ENCODE data around the gene SRL. TPM values are rescaled to one million over a fixed set of nuclear protein-coding genes. Genes with fewer than 3 reads are reported as not detected.

SRL gene
- total and polyA plus RNA-seq, 2 donors from 2014 or later, result 2.6 to 3.3 TPM

GRCh38 chr16:4206680-4207079, 35.2 kb downstream of the SRL start:
- no peaks in the 10 kb centered on the region for H3K27me3 ChIP-seq (ENCODE audit: control insufficient read depth, insufficient read depth, low read length)
- no peak overlapping the region for H3K9ac ChIP-seq (ENCODE audit: low read length in 3 of 3)
- no peak overlapping the region for H3K4me3 ChIP-seq (ENCODE audit: low read length in 3 of 3)
- no peak for DNase-seq
- no peak for TF ChIP-seq CTCF (IDR thresholded peaks at IDR 0.05; ENCODE audit: borderline replicate concordance, extremely low read depth, insufficient read depth)
- no peaks in the 10 kb centered on the region for H3K36me3 ChIP-seq (ENCODE audit: control insufficient read depth in 2 of 3, insufficient read depth in 3 of 3, low read length in 3 of 3)
- H3K9me3 ChIP-seq (ENCODE audit: control insufficient read depth in 2 of 3, insufficient read depth in 1 of 3, low read length in 3 of 3), result no peaks in the 10 kb centered on the region
- H3K27ac ChIP-seq (ENCODE audit: low read depth in 2 of 2, low read length in 2 of 2), result no peak overlapping the region
- peaks cover 0 to 5% (median 0%) of the 10 kb centered on the region in 3 donors for H3K4me1 ChIP-seq (ENCODE audit: control insufficient read depth in 2 of 3, insufficient read depth in 2 of 3, low read depth in 1 of 3, low read length in 3 of 3)
- intact Hi-C loops (cut with DNase I), result no loop called here
- FAIRE-seq, result no peak

GRCh38 chr16:4205971-4206370, 35.9 kb downstream of the SRL start:
- FAIRE-seq (no peak), DNase-seq (no peak)
- Histone ChIP-seq H3K9ac (ENCODE audit: low read length in 3 of 3) (no peak overlapping the region), H3K27me3 (ENCODE audit: control insufficient read depth, insufficient read depth, low read length) (no peaks in the 10 kb centered on the region), H3K4me3 (ENCODE audit: low read length in 3 of 3) (no peak overlapping the region), H3K36me3 (ENCODE audit: control insufficient read depth in 2 of 3, insufficient read depth in 3 of 3, low read length in 3 of 3) (no peaks in the 10 kb centered on the region), H3K9me3 (ENCODE audit: control insufficient read depth in 2 of 3, insufficient read depth in 1 of 3, low read length in 3 of 3) (no peaks in the 10 kb centered on the region), H3K4me1 (ENCODE audit: control insufficient read depth in 2 of 3, insufficient read depth in 2 of 3, low read depth in 1 of 3, low read length in 3 of 3) (peaks cover 0 to 5% (median 0%) of the 10 kb centered on the region in 3 donors), H3K27ac (ENCODE audit: low read depth in 2 of 2, low read length in 2 of 2) (no peak overlapping the region)
- intact Hi-C loops (cut with DNase I), result no loop called here
- TF ChIP-seq CTCF (IDR thresholded peaks at IDR 0.05; ENCODE audit: borderline replicate concordance, extremely low read depth, insufficient read depth), result no peak

GRCh38 chr16:4204521-4204920, 37.4 kb downstream of the SRL start:
- Histone ChIP-seq H3K27ac (ENCODE audit: low read depth in 2 of 2, low read length in 2 of 2) (no peak overlapping the region), H3K36me3 (ENCODE audit: control insufficient read depth in 2 of 3, insufficient read depth in 3 of 3, low read length in 3 of 3) (no peaks in the 10 kb centered on the region), H3K4me1 (ENCODE audit: control insufficient read depth in 2 of 3, insufficient read depth in 2 of 3, low read depth in 1 of 3, low read length in 3 of 3) (peaks cover 0 to 4% (median 2%) of the 10 kb centered on the region in 3 donors), H3K9ac (ENCODE audit: low read length in 3 of 3) (no peak overlapping the region), H3K4me3 (ENCODE audit: low read length in 3 of 3) (no peak overlapping the region), H3K27me3 (ENCODE audit: control insufficient read depth, insufficient read depth, low read length) (no peaks in the 10 kb centered on the region), H3K9me3 (ENCODE audit: control insufficient read depth in 2 of 3, insufficient read depth in 1 of 3, low read length in 3 of 3) (no peaks in the 10 kb centered on the region)
- no peak for FAIRE-seq
- TF ChIP-seq CTCF (IDR thresholded peaks at IDR 0.05; ENCODE audit: borderline replicate concordance, extremely low read depth, insufficient read depth), result no peak
- intact Hi-C loops (cut with DNase I), result no loop called here
- no peak for DNase-seq

GRCh38 chr16:4203748-4204147, 38.1 kb downstream of the SRL start:
- Histone ChIP-seq H3K9ac (ENCODE audit: low read length in 3 of 3) (no peak overlapping the region), H3K27me3 (ENCODE audit: control insufficient read depth, insufficient read depth, low read length) (no peaks in the 10 kb centered on the region), H3K36me3 (ENCODE audit: control insufficient read depth in 2 of 3, insufficient read depth in 3 of 3, low read length in 3 of 3) (no peaks in the 10 kb centered on the region), H3K27ac (ENCODE audit: low read depth in 2 of 2, low read length in 2 of 2) (no peak overlapping the region), H3K9me3 (ENCODE audit: control insufficient read depth in 2 of 3, insufficient read depth in 1 of 3, low read length in 3 of 3) (no peaks in the 10 kb centered on the region), H3K4me1 (ENCODE audit: control insufficient read depth in 2 of 3, insufficient read depth in 2 of 3, low read depth in 1 of 3, low read length in 3 of 3) (peaks cover 0 to 2% (median 0%) of the 10 kb centered on the region in 3 donors), H3K4me3 (ENCODE audit: low read length in 3 of 3) (no peak overlapping the region)
- FAIRE-seq (no peak), DNase-seq (no peak)
- intact Hi-C loops (cut with DNase I), result no loop called here
- no peak for TF ChIP-seq CTCF (IDR thresholded peaks at IDR 0.05; ENCODE audit: borderline replicate concordance, extremely low read depth, insufficient read depth)
